ENCODE measurements around the gene E4F1. TPM values are rescaled to one million over a fixed set of nuclear protein-coding genes. Genes with fewer than 3 reads are reported as not detected.

E4F1 gene
- total and polyA plus RNA-seq, 2 of the 8 experiments (the other 6 are each of a cell fraction or from before 2014, with no cell fraction given), result 22.2 to 27.0 TPM

- Histone ChIP-seq H3K27me3 (replicated peaks in 1 of 4; ENCODE audit: control insufficient read depth in 3 of 4, extremely low read depth in 1 of 4, insufficient read depth in 3 of 4, low read length in 3 of 4) (no peaks in the 10 kb centered on the region), H3K36me3 (ENCODE audit: control insufficient read depth in 2 of 4, insufficient read depth in 4 of 4, low read length in 3 of 4) (peaks cover 24 to 68% (median 36%) of the 10 kb centered on the region in 4 experiments), H2BK20ac (ENCODE audit: low read length) (no peak overlapping the region), H3K4me2 (ENCODE audit: insufficient read depth in 1 of 2, low read depth in 2 of 2, low read length in 2 of 2) (no peak overlapping the region), H2BK15ac (ENCODE audit: low read length) (no peak overlapping the region), H3K79me1 (ENCODE audit: low read depth, low read length) (no peaks in the 10 kb centered on the region), H3K79me2 (ENCODE audit: control insufficient read depth in 1 of 2, insufficient read depth in 2 of 2, low read length in 2 of 2) (no peaks in the 10 kb centered on the region), H3K23ac (ENCODE audit: insufficient read length) (no peak overlapping the region), H2AFZ (ENCODE audit: low read length) (no peak overlapping the region), H3K4ac (replicated peaks; ENCODE audit: insufficient read length, low read depth, low read length) (no peak overlapping the region), H2BK12ac (ENCODE audit: low read depth, low read length) (no peak overlapping the region), H3K9me3 (ENCODE audit: insufficient read depth in 2 of 2, low read depth in 1 of 2, low read length in 1 of 2) (no peaks in the 10 kb centered on the region), H4K20me1 (replicated peaks in 1 of 2; ENCODE audit: control insufficient read depth in 1 of 2, insufficient read depth in 2 of 2, low read length in 2 of 2) (peaks cover 2 to 29% of the 10 kb centered on the region in 2 experiments), H3K4me3 (ENCODE audit: extremely low read depth in 1 of 4, insufficient read depth in 2 of 4, low read depth in 3 of 4, low read length in 4 of 4) (no peak overlapping the region), H2BK120ac (replicated peaks; ENCODE audit: low read depth, low read length) (no peak overlapping the region), H3K27ac (ENCODE audit: low read depth, low read length) (no peak overlapping the region), H3K9ac (replicated peaks in 1 of 4; ENCODE audit: extremely low read depth in 1 of 4, low read depth in 3 of 4, low read length in 3 of 4) (no peak overlapping the region), H3K18ac (ENCODE audit: extremely low read depth, low read length) (no peak overlapping the region), H4K91ac (replicated peaks; ENCODE audit: insufficient read length, low read length) (no peak overlapping the region), H3K4me1 (replicated peaks in 1 of 4; ENCODE audit: control insufficient read depth in 3 of 4, insufficient read depth in 4 of 4, low read length in 3 of 4) (no peaks in the 10 kb centered on the region; a peak in 1 of 7 replicates), H3K23me2 (ENCODE audit: low read depth, low read length) (no peaks in the 10 kb centered on the region; the same call in 1 of the 2 replicates), H4K5ac (ENCODE audit: insufficient read length, low read depth, low read length) (no peak overlapping the region), H3K14ac (ENCODE audit: insufficient read length) (no peak overlapping the region), H2AK5ac (ENCODE audit: low read depth, low read length) (no peak overlapping the region), H2BK5ac (ENCODE audit: low read depth, low read length) (no peak overlapping the region), H3K56ac (replicated peaks; ENCODE audit: insufficient read length, low read depth, low read length) (no peak overlapping the region), H4K8ac (ENCODE audit: extremely low read depth, insufficient read depth, low read length) (no peak overlapping the region)
- ChIA-PET CTCF (ENCODE audit: partially characterized antibody) (no interaction called here), POLR2A (ENCODE audit: partially characterized antibody) (interaction anchor here (1.3 to 13.5 kb wide), 2 partner anchors 17 to 21 kb away, joined by 3 to 312 read pairs; partner anchors contain the start of gene TRAF7)
- FAIRE-seq (no peak), DNase-seq (ENCODE audit: low read depth in 1 of 2, low spot score in 2 of 2) (no peak)
- TF ChIP-seq SP4 (IDR thresholded peaks at IDR 0.05; ENCODE audit: low read length) (no peak), JUND (IDR thresholded peaks at IDR 0.05; ENCODE audit: low read length) (no peak), ATF3 (IDR thresholded peaks at IDR 0.05; ENCODE audit: insufficient read depth, low read depth, low read length) (no peak), CEBPB (IDR thresholded peaks at IDR 0.05; ENCODE audit: low read depth, low read length) (no peak), SAP30 (IDR thresholded peaks at IDR 0.05; ENCODE audit: insufficient read depth, insufficient replicate concordance, low read length) (no peak), EGR1 (IDR thresholded peaks at IDR 0.05; ENCODE audit: borderline replicate concordance, low read depth, low read length) (no peak), RXRA (IDR thresholded peaks at IDR 0.05; ENCODE audit: insufficient read depth, low read depth, low read length) (no peak), SIRT6 (IDR thresholded peaks at IDR 0.05; ENCODE audit: low read length) (no peak), HDAC2 (IDR thresholded peaks at IDR 0.05; ENCODE audit: borderline replicate concordance in 1 of 2, low read depth in 2 of 2, low read length in 2 of 2) (no peak)
- 80% methylated on average over 3 of the region's 4 CpGs; no CpG with 5 or more reads in 1 of the 2 experiments for WGBS, 2 experiments (ENCODE audit: extremely low coverage in 1 of 2, insufficient coverage in 1 of 2, insufficient read length in 1 of 2, insufficient replicate concordance in 2 of 2, low coverage in 1 of 2, low lambda C conversion rate in 2 of 2, missing lambda C conversion rate in 1 of 2)
Observed at GRCh38 chr16:2173916-2174315, 49.5 kb upstream of the E4F1 start.
